ENCODE measurements around the gene KLHL25. TPM values are rescaled to one million over a fixed set of nuclear protein-coding genes. Genes with fewer than 3 reads are reported as not detected.

KLHL25 gene
- total RNA-seq (2014; rRNA removed; shearing (Covaris generic); ENCODE audit: low replicate concordance) = 1.5 and 3.3 TPM in 2 replicates

GRCh38 chr15:85794598-85795336 lies at the start of gene KLHL25:
Gene KLHL25 (minus strand): TSS chr15:85794925. CDS start chr15:85769810, 25,115 bp downstream.
- no peaks in the 10 kb centered on the region for H3K9me3 ChIP-seq (ENCODE audit: low read length)
- peak within 1 kb of the TSS; percentile 76 for H3K4me2 ChIP-seq (ENCODE audit: low read depth, low read length, poor library complexity, severe bottlenecking)
- peak; percentile 97 for DNase-seq
- H3K27ac ChIP-seq (ENCODE audit: low read length) = no peak within 1 kb of the TSS
- H3K79me2 ChIP-seq (ENCODE audit: low read length) = no peaks in the 10 kb centered on the region
- peak within 1 kb of the TSS; percentile 74 for H3K4me3 ChIP-seq (ENCODE audit: low read length)
- H4K20me1 ChIP-seq (ENCODE audit: insufficient read depth, low read depth, low read length) = peaks cover 24% of the 10 kb centered on the region; the same call in 1 of the 2 replicates
- H2AFZ ChIP-seq (ENCODE audit: low read length) = peak within 1 kb of the TSS; percentile 97
- H3K36me3 ChIP-seq (ENCODE audit: insufficient read depth, low read length) = no peaks in the 10 kb centered on the region
- H3K9me2 ChIP-seq (replicated peaks; ENCODE audit: insufficient read depth, low read length) = no peaks in the 10 kb centered on the region
- peaks cover 14% of the 10 kb centered on the region for H3K4me1 ChIP-seq (ENCODE audit: low read length)
- no peaks in the 10 kb centered on the region for H3K27me3 ChIP-seq (ENCODE audit: low read length)
- H3K9ac ChIP-seq (ENCODE audit: low read length) = peak within 1 kb of the TSS; percentile 86

GRCh38 chr15:85840802-85841152 lies 46.1 kb upstream of the KLHL25 start:
- H3K9me3 ChIP-seq (ENCODE audit: low read length) = no peaks in the 10 kb centered on the region
- H3K9ac ChIP-seq (ENCODE audit: low read length) = peak overlapping the region; percentile 60; the same call in 1 of the 2 replicates
- peak overlapping the region; percentile 72 for H3K4me2 ChIP-seq (ENCODE audit: low read depth, low read length, poor library complexity, severe bottlenecking)
- H3K36me3 ChIP-seq (ENCODE audit: insufficient read depth, low read length) = no peaks in the 10 kb centered on the region
- peaks cover 10% of the 10 kb centered on the region for H3K4me1 ChIP-seq (ENCODE audit: low read length)
- peak overlapping the region; percentile 57; the same call in 1 of the 2 replicates for H3K4me3 ChIP-seq (ENCODE audit: low read length)
- H3K9me2 ChIP-seq (replicated peaks; ENCODE audit: insufficient read depth, low read length) = no peaks in the 10 kb centered on the region
- DNase-seq = no peak
- H4K20me1 ChIP-seq (ENCODE audit: insufficient read depth, low read depth, low read length) = no peaks in the 10 kb centered on the region
- H3K79me2 ChIP-seq (ENCODE audit: low read length) = no peaks in the 10 kb centered on the region
- no peak overlapping the region for H3K27ac ChIP-seq (ENCODE audit: low read length)
- no peaks in the 10 kb centered on the region for H3K27me3 ChIP-seq (ENCODE audit: low read length)
- peak overlapping the region; percentile 94; the same call in 1 of the 2 replicates for H2AFZ ChIP-seq (ENCODE audit: low read length)

DNA sequence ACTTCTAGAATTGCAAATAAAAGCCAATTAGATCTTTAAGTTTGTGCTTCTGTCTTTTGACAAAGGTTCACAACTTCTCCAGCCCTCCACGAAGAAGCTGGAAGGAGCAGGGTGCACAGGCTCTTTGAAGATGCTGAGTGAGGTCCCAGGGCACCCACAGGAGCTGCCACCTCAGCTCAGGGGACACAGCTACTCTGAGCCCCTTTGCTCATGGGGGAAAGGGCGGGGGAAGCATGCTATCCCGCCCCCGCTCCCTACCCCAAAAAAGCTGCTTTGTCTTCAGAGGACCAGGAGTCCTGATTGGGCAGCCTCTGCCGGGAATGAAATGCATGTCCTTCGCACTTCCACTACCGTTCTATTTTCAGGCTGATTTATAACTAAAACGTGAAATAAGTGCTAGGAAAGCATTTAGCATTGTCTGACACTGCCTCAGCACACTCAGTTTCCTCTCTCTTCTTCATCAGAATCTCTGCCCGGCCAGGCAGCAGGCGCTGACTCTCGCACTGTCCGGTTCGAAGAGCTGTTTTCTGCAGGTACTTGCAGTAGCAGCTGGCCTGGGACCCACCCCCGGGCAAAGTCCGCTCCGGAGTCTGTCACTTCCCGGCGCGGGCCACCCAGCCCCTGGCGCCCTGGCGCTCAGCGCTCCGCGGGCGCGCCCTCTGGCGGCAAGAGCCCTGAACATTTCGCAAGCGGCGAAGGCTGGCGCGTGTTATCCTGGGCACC lies 45.5 kb upstream of the KLHL25 start:
- Histone ChIP-seq H3K4me2 (ENCODE audit: low read depth, low read length, poor library complexity, severe bottlenecking) (peak overlapping the region; percentile 72), H2AFZ (ENCODE audit: low read length) (peak overlapping the region; percentile 94), H3K4me3 (ENCODE audit: low read length) (peak overlapping the region; percentile 57; the same call in 1 of the 2 replicates), H3K27me3 (ENCODE audit: low read length) (no peaks in the 10 kb centered on the region), H3K9me2 (replicated peaks; ENCODE audit: insufficient read depth, low read length) (no peaks in the 10 kb centered on the region), H3K9ac (ENCODE audit: low read length) (peak overlapping the region; percentile 60), H3K36me3 (ENCODE audit: insufficient read depth, low read length) (no peaks in the 10 kb centered on the region), H3K4me1 (ENCODE audit: low read length) (peaks cover 10% of the 10 kb centered on the region), H3K9me3 (ENCODE audit: low read length) (no peaks in the 10 kb centered on the region), H4K20me1 (ENCODE audit: insufficient read depth, low read depth, low read length) (no peaks in the 10 kb centered on the region), H3K79me2 (ENCODE audit: low read length) (no peaks in the 10 kb centered on the region), H3K27ac (ENCODE audit: low read length) (no peak overlapping the region)
- DNase-seq = peak; percentile 91

DNA sequence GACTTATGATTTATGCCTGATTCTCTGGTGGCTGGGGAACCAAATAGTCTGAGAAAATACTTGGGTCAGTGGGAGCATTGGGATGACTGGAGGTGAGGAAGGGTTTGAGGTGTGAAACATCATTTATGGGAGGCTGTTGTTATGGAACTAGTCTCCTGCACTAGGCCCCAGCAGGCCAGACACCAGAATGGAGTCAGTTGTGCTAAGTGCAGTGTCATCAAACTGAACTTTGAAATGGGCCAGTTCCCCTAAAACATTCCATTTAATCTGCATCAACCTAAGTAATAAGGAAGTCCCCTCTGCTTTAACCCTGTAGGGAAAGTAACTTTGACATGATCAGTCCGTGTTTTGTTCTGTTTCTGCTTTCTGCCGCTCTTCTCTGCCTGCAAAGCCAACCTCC lies 44.9 kb upstream of the KLHL25 start:
- no peak overlapping the region for H3K4me2 ChIP-seq (ENCODE audit: low read depth, low read length, poor library complexity, severe bottlenecking)
- H2AFZ ChIP-seq (ENCODE audit: low read length) = no peak overlapping the region

GRCh38 chr15:85838655-85839054 lies 43.9 kb upstream of the KLHL25 start:
- no peaks in the 10 kb centered on the region for H3K79me2 ChIP-seq (ENCODE audit: low read length)
- peaks cover 10% of the 10 kb centered on the region for H3K4me1 ChIP-seq (ENCODE audit: low read length)
- no peaks in the 10 kb centered on the region for H3K9me2 ChIP-seq (replicated peaks; ENCODE audit: insufficient read depth, low read length)
- H2AFZ ChIP-seq (ENCODE audit: low read length) = no peak overlapping the region
- no peak overlapping the region for H3K9ac ChIP-seq (ENCODE audit: low read length)
- no peak overlapping the region for H3K27ac ChIP-seq (ENCODE audit: low read length)
- no peaks in the 10 kb centered on the region for H3K9me3 ChIP-seq (ENCODE audit: low read length)
- no peak overlapping the region for H3K4me3 ChIP-seq (ENCODE audit: low read length)
- H3K36me3 ChIP-seq (ENCODE audit: insufficient read depth, low read length) = no peaks in the 10 kb centered on the region
- no peak for DNase-seq
- H3K4me2 ChIP-seq (ENCODE audit: low read depth, low read length, poor library complexity, severe bottlenecking) = no peak overlapping the region
- no peaks in the 10 kb centered on the region for H4K20me1 ChIP-seq (ENCODE audit: insufficient read depth, low read depth, low read length)
- no peaks in the 10 kb centered on the region for H3K27me3 ChIP-seq (ENCODE audit: low read length)

More for the DNA sequence above, 44.9 kb upstream of the KLHL25 start:
- Histone ChIP-seq H3K4me1 (ENCODE audit: low read length) (peaks cover 10% of the 10 kb centered on the region), H3K27me3 (ENCODE audit: low read length) (no peaks in the 10 kb centered on the region), H3K9me3 (ENCODE audit: low read length) (no peaks in the 10 kb centered on the region), H3K9me2 (replicated peaks; ENCODE audit: insufficient read depth, low read length) (no peaks in the 10 kb centered on the region), H3K79me2 (ENCODE audit: low read length) (no peaks in the 10 kb centered on the region), H4K20me1 (ENCODE audit: insufficient read depth, low read depth, low read length) (no peaks in the 10 kb centered on the region), H3K27ac (ENCODE audit: low read length) (no peak overlapping the region), H3K9ac (ENCODE audit: low read length) (no peak overlapping the region), H3K4me3 (ENCODE audit: low read length) (no peak overlapping the region), H3K36me3 (ENCODE audit: insufficient read depth, low read length) (no peaks in the 10 kb centered on the region)
- peak; percentile 35 for DNase-seq

GRCh38 chr15:85837881-85838280 lies 43.2 kb upstream of the KLHL25 start:
- no peak overlapping the region for H3K4me2 ChIP-seq (ENCODE audit: low read depth, low read length, poor library complexity, severe bottlenecking)
- no peak overlapping the region for H3K9ac ChIP-seq (ENCODE audit: low read length)
- no peak overlapping the region for H2AFZ ChIP-seq (ENCODE audit: low read length)
- DNase-seq = peak; percentile 36
- no peaks in the 10 kb centered on the region for H3K79me2 ChIP-seq (ENCODE audit: low read length)
- H3K9me3 ChIP-seq (ENCODE audit: low read length) = no peaks in the 10 kb centered on the region
- H3K27me3 ChIP-seq (ENCODE audit: low read length) = no peaks in the 10 kb centered on the region
- no peak overlapping the region for H3K4me3 ChIP-seq (ENCODE audit: low read length)
- no peaks in the 10 kb centered on the region for H4K20me1 ChIP-seq (ENCODE audit: insufficient read depth, low read depth, low read length)
- peaks cover 10% of the 10 kb centered on the region for H3K4me1 ChIP-seq (ENCODE audit: low read length)
- H3K27ac ChIP-seq (ENCODE audit: low read length) = no peak overlapping the region
- no peaks in the 10 kb centered on the region for H3K9me2 ChIP-seq (replicated peaks; ENCODE audit: insufficient read depth, low read length)
- H3K36me3 ChIP-seq (ENCODE audit: insufficient read depth, low read length) = no peaks in the 10 kb centered on the region

DNA sequence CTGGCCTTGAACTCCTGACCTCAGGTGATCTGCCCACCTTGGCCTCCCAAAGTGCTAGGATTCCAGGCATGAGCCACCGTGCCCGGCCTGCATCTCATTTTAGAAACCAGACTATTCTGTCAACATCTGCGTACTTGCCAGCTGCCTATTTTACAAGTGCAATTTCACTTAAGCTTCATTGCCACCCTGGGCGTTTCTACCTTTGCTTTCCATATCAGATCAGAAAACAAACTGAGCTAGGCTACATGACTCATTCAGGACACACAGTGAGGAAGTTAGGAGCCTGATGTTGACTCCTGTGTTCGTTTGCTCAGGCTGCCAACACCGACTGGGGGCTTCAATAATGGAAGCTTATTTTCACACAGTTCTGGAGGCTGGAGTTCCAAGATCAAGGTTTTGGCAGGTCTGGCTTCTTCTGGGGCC lies 42.3 kb upstream of the KLHL25 start:
- no peak overlapping the region for H3K9ac ChIP-seq (ENCODE audit: low read length)
- no peaks in the 10 kb centered on the region for H3K9me2 ChIP-seq (replicated peaks; ENCODE audit: insufficient read depth, low read length)
- no peaks in the 10 kb centered on the region for H3K36me3 ChIP-seq (ENCODE audit: insufficient read depth, low read length)
- no peaks in the 10 kb centered on the region for H3K79me2 ChIP-seq (ENCODE audit: low read length)
- peak; percentile 31 for DNase-seq
- no peak overlapping the region for H3K4me3 ChIP-seq (ENCODE audit: low read length)
- no peaks in the 10 kb centered on the region for H3K9me3 ChIP-seq (ENCODE audit: low read length)
- no peaks in the 10 kb centered on the region for H3K27me3 ChIP-seq (ENCODE audit: low read length)
- H4K20me1 ChIP-seq (ENCODE audit: insufficient read depth, low read depth, low read length) = no peaks in the 10 kb centered on the region
- H3K4me1 ChIP-seq (ENCODE audit: low read length) = peaks cover 10% of the 10 kb centered on the region
- H3K27ac ChIP-seq (ENCODE audit: low read length) = no peak overlapping the region
- no peak overlapping the region for H3K4me2 ChIP-seq (ENCODE audit: low read depth, low read length, poor library complexity, severe bottlenecking)
- H2AFZ ChIP-seq (ENCODE audit: low read length) = no peak overlapping the region

DNA sequence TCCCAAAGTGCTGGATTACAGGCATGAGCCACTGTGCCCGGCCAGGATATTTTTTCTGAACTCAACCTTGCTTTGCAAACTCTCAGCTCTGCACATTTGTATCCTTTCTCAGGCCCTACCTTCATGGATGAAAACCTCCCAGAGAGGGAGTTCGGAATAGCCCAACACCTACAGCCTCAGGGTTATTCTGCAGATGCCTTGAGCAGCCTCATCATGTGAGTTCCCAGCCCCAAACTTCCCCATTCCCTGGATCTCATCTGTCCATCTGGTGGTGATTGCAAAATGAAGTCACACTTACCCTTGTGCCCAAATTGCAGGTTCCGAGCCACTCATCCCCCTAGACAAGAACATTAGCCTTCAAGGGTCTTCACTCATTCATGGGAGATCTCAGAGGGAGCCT lies 39.9 kb upstream of the KLHL25 start:
- Histone ChIP-seq H3K4me1 (ENCODE audit: low read length) (no peaks in the 10 kb centered on the region), H3K4me3 (ENCODE audit: low read length) (no peak overlapping the region), H4K20me1 (ENCODE audit: insufficient read depth, low read depth, low read length) (no peaks in the 10 kb centered on the region), H2AFZ (ENCODE audit: low read length) (no peak overlapping the region), H3K36me3 (ENCODE audit: insufficient read depth, low read length) (no peaks in the 10 kb centered on the region), H3K79me2 (ENCODE audit: low read length) (no peaks in the 10 kb centered on the region), H3K9me3 (ENCODE audit: low read length) (no peaks in the 10 kb centered on the region), H3K9me2 (replicated peaks; ENCODE audit: insufficient read depth, low read length) (no peaks in the 10 kb centered on the region), H3K9ac (ENCODE audit: low read length) (no peak overlapping the region), H3K4me2 (ENCODE audit: low read depth, low read length, poor library complexity, severe bottlenecking) (no peak overlapping the region), H3K27me3 (ENCODE audit: low read length) (no peaks in the 10 kb centered on the region), H3K27ac (ENCODE audit: low read length) (no peak overlapping the region)
- DNase-seq = no peak

Measured in Karpas-422 (cell line).